Measurements from ENCODE around the gene ZNF804B.

ZNF804B gene

DNA sequence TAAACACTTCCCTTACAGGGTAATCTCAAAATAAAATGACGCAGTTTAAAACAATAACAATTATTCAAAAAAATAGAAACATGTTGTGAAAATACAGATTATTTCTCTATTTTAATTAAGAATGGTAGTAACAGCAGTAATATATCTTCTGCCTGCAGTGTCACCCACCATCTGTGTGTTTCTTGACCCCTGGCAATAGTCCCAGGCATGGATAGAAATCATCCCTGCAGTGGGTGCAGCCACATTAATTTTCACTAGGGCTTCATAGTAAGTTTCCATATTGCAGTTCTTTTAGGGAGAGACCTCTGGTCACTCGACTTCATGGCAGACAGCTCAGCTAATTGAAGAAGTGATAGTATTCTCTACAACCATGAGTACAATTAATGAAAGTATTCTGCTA is 506.1 kb downstream of the ZNF804B start:
- DNase-seq (ENCODE audit: low read depth) = no peak

DNA sequence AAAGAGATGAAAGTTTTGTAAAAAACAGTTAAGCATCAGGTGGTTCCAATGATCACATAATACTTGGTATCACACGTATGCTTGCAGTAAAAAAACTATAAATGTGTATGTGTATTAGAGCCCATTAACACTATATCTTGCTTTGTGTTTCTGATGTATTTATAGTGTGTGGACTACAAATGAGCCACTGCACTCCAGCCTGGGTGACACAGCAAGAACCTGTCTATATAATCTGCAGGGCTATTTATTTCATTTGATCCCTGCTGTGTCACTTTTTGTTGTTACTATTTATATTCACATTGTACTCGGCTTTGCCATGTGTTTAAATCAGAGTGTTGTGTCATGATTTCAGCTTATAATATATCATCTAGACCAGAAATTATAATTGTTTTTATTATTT is 523.8 kb downstream of the ZNF804B start:
- DNase-seq (ENCODE audit: low read depth) = no peak

DNA sequence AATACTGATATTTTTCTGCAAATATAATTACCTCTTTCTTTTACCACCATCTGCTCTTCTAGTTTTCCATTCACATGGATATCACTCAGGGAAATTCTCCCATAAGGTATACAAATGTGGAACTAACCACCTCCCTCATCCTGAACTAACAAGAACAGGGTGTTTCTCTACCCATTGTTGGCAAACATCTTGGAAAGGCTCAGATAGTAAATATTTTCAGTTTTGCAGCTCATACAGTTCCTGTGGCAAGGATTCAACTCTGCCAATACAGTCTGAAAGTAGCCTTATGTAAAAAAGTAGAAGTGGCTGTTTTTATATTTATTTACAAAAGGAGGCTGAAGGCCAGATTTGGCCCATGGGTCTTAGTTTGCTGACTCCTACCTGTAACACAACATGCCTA is 549.0 kb downstream of the ZNF804B start:
- DNase-seq (ENCODE audit: low read depth) = no peak

DNA sequence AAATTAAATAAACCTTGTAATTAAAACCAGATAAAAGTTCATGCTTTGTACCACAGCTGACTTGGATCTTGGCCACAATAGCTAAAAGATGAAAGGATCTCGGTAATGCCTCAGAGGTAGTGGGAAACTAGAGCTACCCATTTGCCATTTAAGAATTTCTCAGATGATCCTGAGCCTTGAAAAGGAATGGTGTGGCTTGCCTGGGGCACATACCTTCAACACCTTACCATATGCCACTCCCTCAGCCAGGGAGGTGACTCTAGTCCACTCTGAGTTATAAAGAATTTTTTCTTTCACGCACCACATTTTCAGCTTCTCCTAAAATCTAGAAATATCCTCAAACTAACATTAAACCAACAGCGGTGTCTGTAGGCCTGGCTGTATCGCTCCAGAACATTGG is 552.4 kb downstream of the ZNF804B start:
- DNase-seq (ENCODE audit: low read depth) = no peak

DNA sequence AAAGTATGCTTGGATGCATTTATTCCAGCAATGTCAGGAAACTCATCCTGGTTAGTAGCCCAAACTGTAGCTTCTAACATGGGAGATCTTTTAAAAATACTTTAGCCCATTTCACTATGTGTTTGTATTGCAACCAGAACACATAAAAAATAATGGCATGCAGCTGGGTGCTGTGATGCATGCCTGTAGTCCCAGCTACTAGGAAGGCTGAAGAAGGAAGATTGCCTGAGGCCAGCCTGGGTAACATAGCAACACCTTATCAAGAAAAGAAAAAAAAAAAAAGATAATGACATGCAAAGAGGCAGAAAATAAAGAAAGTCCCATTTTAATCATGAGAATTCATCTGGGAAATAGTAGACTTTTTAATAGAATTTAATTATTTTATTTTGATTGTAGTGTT is 553.1 kb downstream of the ZNF804B start:
- DNase-seq (ENCODE audit: low read depth) = no peak

DNA sequence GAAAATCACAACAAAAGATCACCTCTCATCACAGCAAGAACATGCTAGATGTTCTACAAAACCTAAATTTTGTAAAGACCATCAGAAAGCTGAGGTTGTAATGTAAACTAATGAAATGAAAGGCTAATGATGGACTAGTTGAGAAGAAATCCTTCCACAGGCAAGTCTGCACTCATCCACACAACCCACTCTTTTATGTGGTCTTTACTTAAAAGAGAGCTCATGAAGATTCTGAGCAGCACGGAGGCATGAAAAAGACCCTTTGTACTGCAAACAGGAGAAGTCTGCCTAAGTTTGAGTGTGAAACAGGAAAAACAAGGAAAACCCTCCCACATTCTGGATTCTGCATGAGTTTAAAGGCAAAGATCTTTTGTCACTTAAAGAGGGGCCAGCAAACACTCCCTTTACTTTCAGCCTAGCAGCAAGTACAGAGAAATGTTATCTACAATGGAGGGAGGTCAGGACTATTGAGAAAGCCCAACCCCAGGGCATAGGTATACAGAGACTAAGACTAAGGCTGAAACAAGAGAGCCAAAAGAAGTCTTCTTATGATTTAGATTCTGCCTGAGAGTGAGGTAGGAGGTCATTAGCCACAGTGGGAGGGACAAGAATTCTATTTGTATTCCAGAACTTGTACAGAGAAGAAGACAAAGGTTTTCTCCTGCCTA is 557.2 kb downstream of the ZNF804B start:
- no peak for DNase-seq (ENCODE audit: low read depth)

DNA sequence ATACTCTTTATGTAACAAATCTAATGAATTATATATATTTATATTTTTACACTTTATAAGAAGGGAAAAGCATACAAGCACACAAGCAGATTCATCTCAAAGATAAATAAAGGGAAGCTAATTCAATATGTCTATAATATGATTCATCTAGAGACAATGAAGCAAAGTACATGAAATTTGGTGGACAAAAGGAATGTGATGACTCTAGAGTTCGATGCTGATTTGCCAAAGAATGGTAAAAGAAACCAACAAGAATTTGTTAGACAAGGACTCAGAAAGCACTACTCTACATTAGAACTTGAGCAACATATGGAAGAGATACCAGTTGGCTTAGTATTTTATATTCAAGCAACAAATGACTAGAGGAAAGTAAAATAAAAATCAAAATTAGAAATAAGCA is 572.5 kb downstream of the ZNF804B start:
- no peak for DNase-seq (ENCODE audit: low read depth)

DNA sequence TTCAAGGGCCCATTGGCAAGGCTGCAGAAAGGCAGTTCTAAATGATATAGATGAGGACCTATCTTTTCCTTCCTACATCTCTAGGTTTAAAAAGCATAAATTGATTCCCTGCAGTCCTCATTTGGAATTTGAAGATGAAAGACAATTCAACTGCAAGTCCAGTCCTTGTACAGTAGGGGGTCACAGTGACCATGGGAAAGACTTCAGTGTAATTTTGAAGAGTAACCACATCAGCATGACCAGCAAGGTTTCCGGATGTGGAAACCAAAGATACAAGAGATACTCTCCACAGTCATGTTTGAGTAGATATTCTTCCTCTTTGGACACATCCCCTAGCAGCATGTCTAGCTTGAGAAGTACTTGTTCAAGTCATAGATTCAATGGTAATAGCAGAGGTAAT is 575.3 kb downstream of the ZNF804B start:
- DNase-seq (ENCODE audit: low read depth) = no peak

DNA sequence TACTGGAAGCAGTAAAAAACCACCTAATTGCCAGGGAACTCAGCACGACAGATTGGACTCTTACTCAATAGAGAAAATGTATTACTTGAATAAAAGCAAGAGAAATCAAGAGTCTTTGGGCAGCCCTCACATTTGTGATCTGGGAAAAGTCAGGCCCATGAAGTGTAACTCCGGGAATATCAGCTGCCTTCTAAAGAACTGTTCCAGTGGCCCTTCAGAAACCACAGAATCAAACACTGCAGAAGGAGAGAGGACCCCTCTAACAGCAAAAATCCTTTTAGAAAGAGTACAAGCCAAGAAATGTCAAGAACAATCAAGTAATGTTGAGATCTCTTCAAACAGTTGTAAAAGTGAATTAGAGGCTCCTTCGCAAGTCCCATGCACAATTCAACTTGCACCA is 576.0 kb downstream of the ZNF804B start:
- no peak for DNase-seq (ENCODE audit: low read depth)

DNA sequence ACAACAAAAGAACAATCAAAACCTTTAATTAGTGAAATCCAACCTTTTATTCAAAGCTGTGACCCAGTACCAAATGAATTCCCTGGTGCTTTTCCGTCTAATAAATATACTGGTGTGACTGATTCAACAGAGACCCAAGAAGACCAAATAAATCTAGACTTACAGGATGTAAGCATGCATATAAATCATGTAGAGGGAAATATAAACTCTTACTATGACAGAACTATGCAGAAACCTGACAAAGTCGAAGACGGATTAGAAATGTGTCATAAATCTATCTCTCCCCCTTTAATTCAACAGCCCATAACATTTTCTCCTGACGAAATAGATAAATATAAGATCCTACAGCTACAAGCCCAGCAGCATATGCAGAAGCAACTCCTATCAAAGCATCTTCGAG is 576.6 kb downstream of the ZNF804B start:
- DNase-seq (ENCODE audit: low read depth) = no peak

DNA sequence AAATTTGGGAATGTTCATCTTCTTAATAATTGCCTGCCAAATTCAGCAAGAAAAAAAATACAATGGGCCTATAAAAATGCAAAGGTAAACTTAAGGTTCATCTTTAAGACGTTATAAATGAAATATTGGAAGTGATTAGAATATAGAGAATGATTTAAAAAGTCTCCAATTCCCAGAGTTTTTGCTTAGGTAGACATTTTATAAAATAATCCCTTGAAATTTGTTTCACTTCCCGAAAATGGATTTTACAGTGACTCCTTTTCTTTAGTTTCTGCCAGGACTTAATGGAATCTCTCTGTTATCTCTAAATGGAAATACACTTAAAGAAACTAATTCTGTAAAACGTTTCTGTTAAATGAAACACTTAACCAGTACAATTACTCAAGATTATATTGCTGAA is 580.2 kb downstream of the ZNF804B start:
- no peak for DNase-seq (ENCODE audit: low read depth)

DNA sequence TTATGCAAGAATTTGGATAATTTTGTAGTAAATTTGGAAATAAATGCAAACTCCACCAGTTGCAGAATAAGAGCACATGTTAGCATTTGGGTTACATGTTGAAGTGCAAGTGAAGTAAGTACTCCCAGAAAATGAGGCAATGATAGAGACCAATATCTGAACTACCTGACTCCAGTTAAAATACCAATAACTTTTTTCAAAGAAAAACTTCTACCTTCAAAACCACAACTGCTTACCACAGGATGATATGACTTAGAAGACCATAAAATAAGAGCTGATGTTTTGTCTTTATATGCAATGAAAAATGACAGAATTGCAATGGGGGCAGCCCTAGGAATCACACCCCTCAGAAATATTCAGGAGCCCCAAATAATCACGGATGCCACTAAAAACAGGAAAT is 597.6 kb downstream of the ZNF804B start:
- no peak for DNase-seq (ENCODE audit: low read depth)

DNA sequence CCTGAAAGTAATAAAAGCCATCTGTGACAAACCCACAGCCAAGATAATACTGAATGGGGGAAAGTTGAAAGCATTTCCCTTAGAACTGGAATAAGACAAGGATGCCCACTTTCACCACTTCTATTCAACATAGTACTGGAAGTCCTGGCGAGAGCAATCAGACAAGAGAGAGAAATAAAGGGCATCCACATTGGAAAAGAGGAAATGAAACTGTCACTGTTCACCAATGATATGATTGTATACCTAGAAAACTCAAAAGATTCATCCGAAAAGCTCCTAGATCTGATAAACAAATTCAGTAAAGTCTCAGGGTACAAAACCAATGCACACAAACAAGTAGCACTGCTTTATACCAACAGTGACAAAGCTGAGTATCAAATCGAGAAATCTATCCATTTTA is 617.7 kb downstream of the ZNF804B start:
- no peak for DNase-seq (ENCODE audit: low read depth)

DNA sequence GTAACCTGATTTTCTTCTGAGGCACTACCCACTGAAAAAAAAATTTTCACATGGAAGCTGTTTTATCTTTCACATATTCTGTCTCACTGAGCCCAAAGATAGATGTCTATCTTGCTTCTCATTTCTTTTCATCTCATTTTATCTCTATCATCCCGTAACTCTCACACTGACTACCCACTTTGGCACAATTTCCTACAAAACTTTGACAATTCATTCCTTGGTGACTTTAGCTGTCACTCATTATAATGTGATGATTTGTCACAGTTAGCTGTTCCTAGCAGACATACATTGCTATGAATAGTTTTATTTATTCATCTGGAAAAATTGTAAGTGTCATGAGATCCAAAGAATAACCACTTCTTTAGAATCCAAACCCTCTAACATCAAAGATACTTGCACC is 625.9 kb downstream of the ZNF804B start:
- no peak for DNase-seq (ENCODE audit: low read depth)

All from non-pigmented ciliary epithelial cell (primary cell).